CD4-positive, alpha-beta T cell treated with Interleukin-17A for 4 hours (primary cell): ENCODE data around the gene FAM53A.

Source experiments
- DNase-seq: peaks from one replicate; pipeline ENCODE4 v3.0.0-alpha.2; 2020; ENCODE audit warnings: mixed read lengths

The FAM53A gene

GRCh38 chr4:1683736-1684505, at the start of gene FAM53A:
Gene FAM53A (minus strand): TSS chr4:1684313. CDS start chr4:1668741, 15,572 bp downstream.
- peak; percentile 44 for DNase-seq

GRCh38 chr4:1732911-1733310, 48.8 kb upstream of the FAM53A start:
- no peak for DNase-seq

- DNase-seq, result no peak
Observed at GRCh38 chr4:1731180-1731579, 47.1 kb upstream of the FAM53A start.

- no peak for DNase-seq
Observed at GRCh38 chr4:1730532-1731135, 46.5 kb upstream of the FAM53A start.

GRCh38 chr4:1728061-1728980, 44.2 kb upstream of the FAM53A start:
- no peak for DNase-seq

GRCh38 chr4:1727117-1728031, 43.3 kb upstream of the FAM53A start:
- no peak for DNase-seq

- DNase-seq, result peak; percentile 95
Observed at GRCh38 chr4:1726146-1726934, 42.2 kb upstream of the FAM53A start.

- DNase-seq, result no peak
Observed at GRCh38 chr4:1725521-1725920, 41.4 kb upstream of the FAM53A start.

GRCh38 chr4:1723131-1723801, 39.2 kb upstream of the FAM53A start:
- DNase-seq, result peak; percentile 56

- DNase-seq, result no peak
Observed at GRCh38 chr4:1722551-1723118, 38.5 kb upstream of the FAM53A start.

- DNase-seq, result no peak
Observed at GRCh38 chr4:1721666-1722550, 37.8 kb upstream of the FAM53A start.

- DNase-seq, result peak; percentile 98
Observed at GRCh38 chr4:1721003-1721665, 37.0 kb upstream of the FAM53A start, which contains the start of the genes TACC3 and TMEM129. Gene TACC3 (plus strand): TSS chr4:1721521. CDS start chr4:1723422, 1,901 bp downstream. Gene TMEM129 (minus strand): TSS chr4:1721323. CDS start chr4:1720837, 486 bp downstream.

- DNase-seq, result peak; percentile 52
Observed at GRCh38 chr4:1720163-1720983, 36.3 kb upstream of the FAM53A start.

GRCh38 chr4:1718095-1718850, 34.2 kb upstream of the FAM53A start:
- no peak for DNase-seq

GRCh38 chr4:1717129-1718094, 33.3 kb upstream of the FAM53A start:
- no peak for DNase-seq
